DMS153 (cell line): Measurements from ENCODE around the gene AK5.

ENCODE experiments used
- DNase-seq: peaks from one replicate; lab custom pipeline; 2025; lab: John Stamatoyannopoulos, UW

Gene AK5

GRCh38 chr1:77354536-77354935, 72.7 kb downstream of the AK5 start:
- DNase-seq = no peak

DNA sequence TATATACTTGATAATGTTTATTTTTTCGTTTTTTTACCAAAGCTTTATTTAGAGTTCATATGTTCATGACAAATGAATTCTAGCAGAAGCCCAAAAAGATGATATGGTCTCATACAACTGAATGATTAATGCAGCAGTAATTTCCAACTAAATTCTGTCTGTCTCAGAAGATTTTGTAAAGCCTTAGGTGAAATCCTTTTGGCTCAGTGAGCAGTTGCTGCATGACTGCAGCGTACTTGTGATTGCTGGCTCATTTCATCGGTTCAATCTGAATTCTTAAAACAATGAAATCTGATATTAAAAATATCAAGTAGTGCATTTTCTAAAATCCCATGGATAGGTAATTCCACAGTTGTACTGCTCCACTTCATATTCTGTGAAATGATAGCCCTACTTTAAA, 73.2 kb downstream of the AK5 start:
- DNase-seq = no peak

GRCh38 chr1:77356136-77356535, 74.3 kb downstream of the AK5 start:
- DNase-seq = no peak

GRCh38 chr1:77360256-77360655, 78.4 kb downstream of the AK5 start:
- no peak for DNase-seq

- DNase-seq = no peak
These were observed 79.8 kb downstream of the AK5 start for GRCh38 chr1:77361621-77362020.

DNA sequence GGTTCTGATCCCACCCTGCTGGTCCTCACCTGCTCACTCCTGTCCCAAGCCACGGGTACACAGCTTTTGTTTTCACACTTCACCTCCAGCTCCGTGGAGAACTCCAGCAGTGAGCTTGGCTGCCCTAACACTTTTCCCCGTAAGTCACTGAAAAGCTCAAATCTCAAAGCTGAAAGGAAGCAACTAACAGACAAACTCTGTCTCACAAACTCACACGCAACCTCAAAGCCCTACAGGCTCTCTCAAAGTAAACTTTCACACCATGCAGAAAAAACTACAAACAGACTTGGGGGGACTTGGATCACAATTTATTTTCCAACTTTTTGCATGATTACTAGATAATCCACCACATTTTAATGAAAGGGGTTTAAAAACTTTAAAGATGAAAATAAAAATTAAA, 88.3 kb downstream of the AK5 start:
- no peak for DNase-seq

DNA sequence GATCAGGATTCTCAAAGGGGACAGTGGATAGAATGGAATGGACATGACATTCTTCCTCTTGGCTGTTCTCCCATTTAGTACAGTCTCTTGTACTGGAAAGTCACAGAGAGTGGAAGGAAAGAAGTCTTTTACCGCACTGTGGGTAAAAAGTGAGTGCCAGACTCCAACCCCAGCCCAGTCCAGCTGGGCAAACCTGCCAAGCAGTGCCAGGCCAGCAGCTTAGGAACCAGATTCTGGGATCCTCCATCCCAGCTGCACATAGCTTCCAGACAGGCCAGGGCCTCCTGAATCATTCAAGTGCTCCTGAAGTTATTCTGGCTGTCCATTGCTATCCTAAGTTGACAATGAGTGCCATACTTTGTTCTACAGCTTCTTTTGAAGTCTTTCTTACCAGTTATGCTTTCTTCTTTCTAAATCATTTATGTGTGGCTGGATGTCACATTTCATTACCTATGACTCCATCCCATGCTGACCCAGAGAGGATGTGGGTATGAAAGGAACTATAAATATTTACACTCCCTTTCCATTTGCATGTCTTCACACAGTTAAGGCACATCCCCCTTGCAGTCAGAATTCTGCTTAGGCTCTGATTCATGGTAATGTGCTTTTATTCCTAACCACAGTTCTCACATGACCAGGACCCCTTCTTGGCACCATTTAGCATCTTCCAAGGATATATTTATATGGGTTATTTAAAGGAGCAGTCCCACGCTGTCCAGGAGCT, 88.9 kb downstream of the AK5 start:
- no peak for DNase-seq

GRCh38 chr1:77371396-77371795, 89.6 kb downstream of the AK5 start:
- no peak for DNase-seq

- no peak for DNase-seq
These were observed 91.9 kb downstream of the AK5 start for GRCh38 chr1:77373702-77374101.

GRCh38 chr1:77375541-77375940, 93.7 kb downstream of the AK5 start:
- no peak for DNase-seq

DNA sequence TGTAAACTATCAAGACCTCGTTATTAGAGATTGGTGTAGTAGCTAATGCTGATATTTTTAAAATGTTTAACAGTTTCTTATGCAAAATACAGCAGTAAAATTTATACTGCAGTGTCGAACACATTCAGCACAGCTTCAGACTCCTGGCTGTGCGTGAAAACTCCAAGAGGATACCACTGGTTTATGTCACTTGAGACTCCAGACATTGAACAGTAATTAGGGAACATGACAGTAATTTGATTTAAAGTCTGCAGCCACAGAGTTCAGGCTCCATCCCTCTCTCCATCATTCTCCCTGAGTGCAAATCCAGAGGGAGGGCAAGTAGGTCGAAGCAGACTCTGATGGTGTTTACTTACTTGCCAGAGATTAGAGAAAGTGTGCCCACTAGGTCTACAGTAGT, 94.2 kb downstream of the AK5 start:
- DNase-seq = no peak

GRCh38 chr1:77378723-77379535, 97.1 kb downstream of the AK5 start:
- no peak for DNase-seq

- no peak for DNase-seq
These were observed 100.5 kb downstream of the AK5 start for GRCh38 chr1:77382366-77382765.

- DNase-seq = no peak
These were observed 101.4 kb downstream of the AK5 start for GRCh38 chr1:77383236-77383635.

- DNase-seq = no peak
These were observed 103.7 kb downstream of the AK5 start for GRCh38 chr1:77385551-77385950.

DNA sequence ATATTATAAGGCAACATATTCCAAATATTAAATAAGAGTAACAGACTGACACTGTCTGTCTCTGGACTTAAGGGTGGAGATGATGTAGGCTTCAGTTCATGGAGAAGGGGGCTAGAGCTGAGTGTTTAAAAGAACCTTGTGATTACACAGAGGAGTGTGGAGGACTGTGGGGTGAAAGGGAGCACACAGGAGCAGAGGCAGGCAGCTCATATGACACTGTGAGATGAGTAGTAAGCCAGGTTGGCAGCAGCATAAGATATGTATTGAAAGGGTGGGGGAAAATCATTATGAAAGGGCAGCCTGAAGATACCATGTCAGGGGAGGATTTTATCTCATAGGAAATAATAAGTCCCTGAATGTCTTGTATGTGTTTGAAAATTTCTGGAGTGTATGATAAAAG, 104.5 kb downstream of the AK5 start:
- DNase-seq = no peak

DNA sequence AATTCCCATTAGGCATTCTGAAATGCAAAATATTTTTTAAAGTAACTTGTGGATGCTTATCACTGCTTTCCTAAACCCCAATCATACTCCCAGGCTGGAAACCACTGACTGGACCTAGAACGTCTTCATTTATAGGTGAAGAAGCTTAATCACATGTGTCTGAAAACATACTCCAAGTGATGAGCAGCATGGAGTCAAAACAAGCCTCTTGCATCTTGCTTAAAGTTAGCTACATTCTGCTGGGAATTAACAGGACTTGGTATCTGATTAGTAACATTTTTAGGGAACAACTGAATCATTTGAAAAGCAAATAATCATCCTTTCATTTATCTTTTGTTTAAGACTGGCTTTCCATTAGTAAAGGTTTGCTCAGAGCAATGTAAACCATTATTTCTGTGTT, 105.7 kb downstream of the AK5 start:
- no peak for DNase-seq

DNA sequence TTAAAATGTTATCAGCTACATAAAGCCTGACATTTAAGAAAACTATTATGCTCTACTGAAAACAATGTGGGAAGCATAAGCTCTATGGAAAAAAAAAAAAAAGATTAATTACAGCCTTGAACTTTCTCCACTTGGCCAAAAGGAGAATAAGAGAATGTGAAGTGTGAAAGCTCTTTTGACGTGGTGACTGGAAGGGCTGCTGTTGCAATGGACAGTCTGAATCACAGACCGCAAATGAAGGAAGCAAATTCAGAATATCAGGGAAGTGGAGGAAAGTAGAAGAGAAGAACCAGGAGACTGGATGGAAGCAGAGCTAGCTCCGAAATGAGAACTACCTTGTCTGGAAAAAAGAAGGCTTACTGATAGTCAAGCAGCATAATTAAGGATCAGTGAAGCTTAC, 106.8 kb downstream of the AK5 start:
- no peak for DNase-seq

- DNase-seq = no peak
These were observed 110.7 kb downstream of the AK5 start for GRCh38 chr1:77392486-77392885.

DNA sequence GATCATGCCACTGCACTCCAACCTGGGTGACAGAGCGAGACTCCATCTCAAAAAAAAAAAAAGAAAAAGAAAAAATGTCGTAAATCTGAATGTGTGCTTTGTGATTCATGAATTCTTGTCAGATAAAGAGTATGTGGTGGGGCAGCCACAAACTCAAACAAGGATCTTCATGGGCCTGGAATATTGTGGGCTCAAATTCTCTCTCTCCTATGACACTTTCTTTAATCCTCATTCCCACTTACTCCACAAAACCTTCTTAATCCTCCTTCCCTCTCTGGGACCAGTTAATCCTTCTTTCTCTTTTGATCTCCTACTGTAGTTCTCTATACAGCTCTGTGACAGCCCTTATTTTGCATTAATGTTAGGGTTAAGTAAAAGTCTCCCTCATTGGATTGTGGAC, 112.3 kb downstream of the AK5 start:
- DNase-seq = no peak

DNA sequence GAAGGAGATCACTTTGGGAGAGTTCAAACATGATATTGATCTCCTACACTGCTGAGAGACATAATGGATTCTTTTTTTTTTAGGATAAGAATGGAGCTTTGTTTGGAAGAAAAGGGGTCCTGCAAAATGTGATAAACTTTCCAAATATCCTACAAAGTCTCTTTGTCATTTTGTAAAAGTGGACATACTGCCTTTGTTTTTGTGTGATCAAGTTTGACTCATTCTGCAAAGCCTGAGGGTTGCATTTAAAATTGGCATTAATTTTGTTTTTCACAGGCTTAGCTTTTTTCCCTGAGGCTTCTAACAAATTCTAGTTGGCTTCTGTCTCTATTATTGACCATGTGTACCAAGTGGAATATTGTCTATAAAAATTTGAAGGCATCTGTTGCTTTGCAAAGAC, 113.2 kb downstream of the AK5 start:
- no peak for DNase-seq

GRCh38 chr1:77398152-77398551, 116.3 kb downstream of the AK5 start:
- DNase-seq = no peak

DNA sequence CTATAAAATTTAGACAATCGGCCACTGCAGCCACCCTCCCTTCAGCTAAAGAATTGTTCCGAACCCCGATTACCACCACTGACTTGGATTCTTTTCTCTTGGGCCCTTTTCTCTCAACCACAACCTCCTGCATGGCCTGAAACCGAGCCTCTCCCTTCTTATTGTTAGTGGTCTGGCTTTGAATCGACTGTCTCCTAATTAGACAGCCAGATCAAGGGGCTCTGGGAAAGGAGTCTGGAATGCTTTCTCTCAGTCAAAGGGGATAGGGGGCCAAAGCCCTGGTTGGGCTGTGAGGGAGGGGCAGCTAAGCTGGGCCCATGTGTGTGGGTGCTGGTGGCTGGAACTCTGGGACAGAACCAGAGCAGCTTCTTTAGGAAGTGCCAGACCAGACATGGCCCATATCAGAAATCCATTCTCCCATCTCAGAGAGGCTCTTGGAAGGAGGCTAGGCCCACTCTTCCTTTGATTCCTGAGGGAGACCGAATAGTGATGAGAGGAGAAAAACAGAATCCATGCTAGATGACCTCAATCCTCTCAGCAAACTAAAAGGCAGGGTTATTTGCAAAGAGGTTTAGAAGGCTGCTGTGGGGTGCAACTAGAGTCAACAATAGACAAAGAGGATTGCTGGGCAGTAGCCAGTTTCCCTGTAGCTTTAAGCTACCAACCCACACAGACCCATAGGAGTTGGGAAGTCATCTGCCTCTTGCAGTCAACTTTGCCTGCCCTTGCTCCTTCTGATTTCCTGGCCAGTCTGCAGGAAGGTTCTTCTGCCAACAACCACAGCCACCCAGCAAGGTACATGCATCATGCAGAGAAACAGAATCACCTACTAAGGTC, 117.6 kb downstream of the AK5 start:
- DNase-seq = no peak
